GM12878 (cell line): Measurements from ENCODE around the gene MSI2. TPM values are rescaled to one million over a fixed set of nuclear protein-coding genes. Genes with fewer than 3 reads are reported as not detected.

ENCODE experiments used
- ATAC-seq: fragments of 200-7000 bp; cut with Tn5 transposase; 3 replicates; pipeline ENCODE4 v1.9.1; 2020; ENCODE audit warnings: mild to moderate bottlenecking, moderate library complexity
- BruUV-seq: library from RNA; stranded (reverse); fragments of 400-500 nt; replicated peaks from 2 replicates; lab custom pipeline; 2021; lab: Mats Ljungman, UMichigan
- CTCF ChIA-PET: fragments of 300-600 bp; sonication (Branson Sonifier 250); formaldehyde crosslinking; extraction: SDS; loops from one replicate; lab custom pipeline; 2021; ENCODE audit warnings: inconsistent platforms; lab: Yijun Ruan, JAX
- POLR2A ChIA-PET: fragments of 350-600 bp; formaldehyde crosslinking; extraction: SDS; loops from one replicate; lab custom pipeline; 2021; ENCODE audit warnings: inconsistent platforms; lab: Charles Lee
- RAD21 ChIA-PET: fragments of 300-600 bp; sonication (Branson Sonifier 250); formaldehyde crosslinking; loops from one replicate; lab custom pipeline; 2023; ENCODE audit warnings: antibody characterized with exemption; ENCODE audit not compliant: unreplicated experiment; lab: Charles Lee
- SMC1A ChIA-PET: fragments of 300-600 bp; sonication (Branson Sonifier 250); formaldehyde crosslinking; loops from one replicate; lab custom pipeline; 2023; ENCODE audit not compliant: unreplicated experiment, uncharacterized antibody; lab: Charles Lee
- DNase-seq: peaks from one replicate; pipeline ENCODE4 v3.0.0-alpha.2; 2011; ENCODE audit warnings: low read depth, low spot score
- FAIRE-seq: peaks from 3 replicates; lab custom pipeline; 2011; peaks lifted over from hg19 to GRCh38; lab: Jason Lieb, UNC
- H2AFZ ChIP-seq: 2 replicates; pipeline ENCODE4 v1.6.0; 2011; ENCODE audit warnings: low read depth, low read length, control low read depth; ENCODE audit not compliant: control insufficient read depth
- H3K27ac ChIP-seq: 2 replicates; pipeline ENCODE4 v1.5.1; 2011; ENCODE audit warnings: control low read depth; ENCODE audit not compliant: control insufficient read depth, insufficient read depth
- H3K27me3 ChIP-seq, 2 experiments: replicated peaks in 1 of 2; 2 replicates each; pipeline versions ENCODE4 v1.6.0 to v1.6.1; 2011; ENCODE audit warnings: low read length in 1 of 2; ENCODE audit not compliant: control insufficient read depth in 2 of 2, insufficient read depth in 2 of 2
- H3K36me3 ChIP-seq, 2 experiments: 2 replicates each; pipeline ENCODE4 v1.5.1; 2011; ENCODE audit warnings: low read length in 1 of 2; ENCODE audit not compliant: control insufficient read depth in 2 of 2, insufficient read depth in 2 of 2
- H3K4me1 ChIP-seq: 2 replicates; pipeline ENCODE4 v1.6.1; 2011; ENCODE audit warnings: mild to moderate bottlenecking, low read length, moderate library complexity, mixed read lengths; ENCODE audit not compliant: control insufficient read depth, insufficient read depth
- H3K4me2 ChIP-seq: 2 replicates; pipeline ENCODE4 v1.6.0; 2011; ENCODE audit warnings: control low read depth; ENCODE audit not compliant: control insufficient read depth, insufficient read depth
- H3K4me3 ChIP-seq: fragments of 200-600 bp; sonication (generic); 2 replicates; pipeline ENCODE4 v1.5.1; 2016
- H3K79me2 ChIP-seq: 2 replicates; pipeline ENCODE4 v1.6.0; 2011; ENCODE audit warnings: low read length; ENCODE audit not compliant: control insufficient read depth, insufficient read depth
- H3K9ac ChIP-seq: 2 replicates; pipeline ENCODE4 v1.8.0; 2011; ENCODE audit warnings: low read length, control low read depth, mixed read lengths; ENCODE audit not compliant: control insufficient read depth, insufficient read depth
- H3K9me3 ChIP-seq: replicated peaks from 3 replicates; pipeline ENCODE4 v1.5.1; 2011; ENCODE audit warnings: mild to moderate bottlenecking, low read length; ENCODE audit not compliant: control insufficient read depth, insufficient read depth
- H4K20me1 ChIP-seq: 2 replicates; pipeline ENCODE4 v1.6.0; 2011; ENCODE audit not compliant: control insufficient read depth, insufficient read depth
- ATF2 ChIP-seq: IDR thresholded peaks from 2 replicates; pipeline ENCODE4 v1.6.1; 2012; ENCODE audit warnings: low read length, inconsistent platforms
- BACH1 ChIP-seq: fragments of 450-650 bp; IDR thresholded peaks from 2 replicates; pipeline ENCODE4 v1.6.1; 2017; ENCODE audit warnings: mild to moderate bottlenecking, borderline replicate concordance
- CBX5 ChIP-seq: sonication (generic); IDR thresholded peaks from 2 replicates; pipeline ENCODE4 v1.6.1; 2016; ENCODE audit warnings: low read depth, moderate library complexity, mild to moderate bottlenecking, inconsistent platforms
- GABPA ChIP-seq: IDR thresholded peaks from 2 replicates; pipeline ENCODE4 v1.6.1; 2014; ENCODE audit warnings: antibody characterized with exemption, low read depth, mild to moderate bottlenecking, inconsistent platforms
- HDAC2 ChIP-seq: fragments of 200-600 bp; sonication (generic); IDR thresholded peaks from 2 replicates; pipeline ENCODE4 v1.6.1; 2017
- IRF4 ChIP-seq: IDR thresholded peaks from 2 replicates; pipeline ENCODE4 v1.6.1; 2011; ENCODE audit warnings: low read depth, low read length
- MEF2B ChIP-seq: fragments of 450-650 bp; IDR thresholded peaks from 2 replicates; pipeline ENCODE4 v1.6.1; 2018; ENCODE audit warnings: mild to moderate bottlenecking, moderate library complexity; ENCODE audit not compliant: partially characterized antibody, poor library complexity, severe bottlenecking
- NR2C2 ChIP-seq: IDR thresholded peaks from 2 replicates; pipeline ENCODE4 v1.6.1; 2011; ENCODE audit warnings: borderline replicate concordance, low read depth; ENCODE audit not compliant: control insufficient read depth, insufficient read length
- NRF1 ChIP-seq: conservative IDR thresholded peaks from 2 replicates; pipeline ENCODE4 v1.6.1; 2011; ENCODE audit warnings: mild to moderate bottlenecking, low read depth, low read length, improper control_type of control experiment
- PAX8 ChIP-seq: fragments of 450-650 bp; IDR thresholded peaks from 2 replicates; pipeline ENCODE4 v1.6.1; 2017; ENCODE audit warnings: mild to moderate bottlenecking, moderate library complexity
- RBBP5 ChIP-seq: fragments of 200-600 bp; sonication (generic); conservative IDR thresholded peaks from 2 replicates; pipeline ENCODE4 v1.6.1; 2016
- RELA ChIP-seq: fragments of 450-650 bp; IDR thresholded peaks from 2 replicates; pipeline ENCODE4 v1.8.0; 2014; ENCODE audit warnings: borderline replicate concordance; ENCODE audit not compliant: partially characterized antibody
- RUNX3 ChIP-seq: IDR thresholded peaks from 2 replicates; pipeline ENCODE4 v1.6.1; 2012; ENCODE audit warnings: low read length, inconsistent platforms
- STAT3 ChIP-seq: IDR thresholded peaks from 2 replicates; pipeline ENCODE4 v1.6.1; 2011; ENCODE audit warnings: low read depth, low read length, improper control_type of control experiment
- TARDBP ChIP-seq: IDR thresholded peaks from 2 replicates; pipeline ENCODE4 v1.6.1; 2016; ENCODE audit warnings: borderline replicate concordance
- YY1 ChIP-seq: IDR thresholded peaks from 2 replicates; pipeline ENCODE4 v1.6.1; 2011; ENCODE audit warnings: low read depth, mild to moderate bottlenecking, low read length
- ZNF24 ChIP-seq: fragments of 450-650 bp; IDR thresholded peaks from 2 replicates; pipeline ENCODE4 v1.6.1; 2017; ENCODE audit warnings: antibody characterized with exemption, mild to moderate bottlenecking
- ZNF384 ChIP-seq: IDR thresholded peaks from 2 replicates; pipeline ENCODE4 v1.6.1; 2012; ENCODE audit warnings: low read depth, mild to moderate bottlenecking, low read length, improper control_type of control experiment, borderline replicate concordance
- ZZZ3 ChIP-seq: IDR thresholded peaks from 2 replicates; pipeline ENCODE4 v1.6.1; 2011; ENCODE audit warnings: low read depth; ENCODE audit not compliant: control insufficient read depth, insufficient read length
- WGBS: methylation state at CpG from one replicate; pipeline ENCODE4 v1.1.6; 2016; ENCODE audit warnings: low lambda C conversion rate; ENCODE audit not compliant: insufficient replicate concordance, insufficient coverage; ENCODE audit errors: missing lambda C conversion rate; 5-methylcytosine and 5-hydroxymethylcytosine counted together
- in situ Hi-C: fragments of 300-500 bp; cut with MboI; formaldehyde crosslinking; loops from 9 replicates; pipeline ENCODE4 v1.14.3; 2018; ENCODE audit warnings: mixed read lengths
- intact Hi-C: fragments of 100-400 bp; cut with micrococcal nuclease; formaldehyde crosslinking; loops from one replicate; pipeline ENCODE4 v1.14.2; 2022; ENCODE audit not compliant: unreplicated experiment
- polyA plus RNA-seq, 11 experiments: library from polyadenylated mRNA; depleted of rRNA in 4 of 11; unstranded in 6 of 11; stranded (reverse) in 5 of 11; fragments of >200 nt; fragmentation: Nextera tagmentation in 4 of 11; fragmentation: Illumina TruSeq in 1 of 11; extraction: Ambion mirVana in 4 of 11; extraction: Trizol in 1 of 11; gene quantifications; 1 replicate in 1 of 11; 2 replicates in 10 of 11; pipeline versions ENCODE4 v1.2.1 to v1.2.3, GENCODE V29; 2011 to 2016; ENCODE audit warnings: inconsistent platforms in 2 of 11, missing spikeins in 2 of 11, low read depth in 1 of 11
- total RNA-seq, 4 experiments: library from RNA; depleted of rRNA in 3 of 4; stranded (reverse); fragments of >200 nt in 3 of 4; fragmentation: Illumina TruSeq in 1 of 4; extraction: Trizol in 1 of 4; gene quantifications; 2 replicates each; pipeline versions ENCODE4 v1.2.1 to v1.2.3, GENCODE V29; 2013 to 2021

The MSI2 gene
- total and polyA plus RNA-seq, 10 of the 15 experiments (the other 5 are each of a cell fraction or from before 2014, with no cell fraction given): 6.1 to 76.1 (median 42.0) TPM

- TF ChIP-seq ZZZ3: no peak
- TF ChIP-seq GABPA: no peak
- no peak for TF ChIP-seq PAX8
- no peak for TF ChIP-seq CBX5
- TF ChIP-seq TARDBP: no peak
- TF ChIP-seq RUNX3: no peak
- no peak for TF ChIP-seq STAT3
- no peak for TF ChIP-seq NR2C2
- TF ChIP-seq YY1: no peak
- no peak for TF ChIP-seq MEF2B
- TF ChIP-seq ATF2: no peak
- no peak for TF ChIP-seq HDAC2
- no peak for TF ChIP-seq IRF4
- no peak for TF ChIP-seq BACH1
- no peak for TF ChIP-seq RBBP5
Observed at GRCh38 chr17:57665128-57665527, 408.8 kb downstream of the MSI2 start (continued).

- H3K4me1 ChIP-seq: no peaks in the 10 kb centered on the region
- ATAC-seq: no peak
- no peak overlapping the region for H3K4me3 ChIP-seq
- FAIRE-seq: no peak
- no peaks in the 10 kb centered on the region for H4K20me1 ChIP-seq
- H3K27ac ChIP-seq: no peak overlapping the region
- in situ Hi-C loops: no loop called here
- RAD21 ChIA-PET: no interaction called here
- no peak overlapping the region for H2AFZ ChIP-seq
- TF ChIP-seq RELA: no peak
- TF ChIP-seq NRF1: no peak
- TF ChIP-seq ZNF384: no peak
- TF ChIP-seq ZNF24: no peak
- TF ChIP-seq, all 136 proteins: peak for 0
- Histone ChIP-seq H3K79me2 (no peaks in the 10 kb centered on the region), H3K36me3 (no peaks in the 10 kb centered on the region; a peak in 2 of 4 replicates), H3K4me2 (no peak overlapping the region), H3K9ac (no peak overlapping the region), H3K27me3 (no peaks in the 10 kb centered on the region), H3K9me3 (no peaks in the 10 kb centered on the region)
- intact Hi-C loops: no loop called here
- CTCF ChIA-PET: interaction anchor here (1.1 to 1.5 kb wide), 4 partner anchors 14 to 422 kb away, joined by 3 to 4 read pairs (median 4); no protein-coding TSS in a partner anchor
- BruUV-seq: no TSS peak
- POLR2A ChIA-PET: no interaction called here
- SMC1A ChIA-PET: interaction anchor here (1.0 to 1.4 kb wide), 2 partner anchors 10 to 67 kb away, joined by 3 read pairs; no protein-coding TSS in a partner anchor
- DNase-seq: no peak
- 66% methylated on average over 4 of the region's 4 CpGs for WGBS
Observed at GRCh38 chr17:57665696-57666095, 409.4 kb downstream of the MSI2 start.
